ENCODE data around the gene ARHGAP12. TPM values are rescaled to one million over a fixed set of nuclear protein-coding genes. Genes with fewer than 3 reads are reported as not detected.

ARHGAP12 gene
- total RNA-seq, 1 experiment from 2014 or later: 25.8 TPM

Other genes starting within 250 kb of the ARHGAP12 start
- gene KIF5B, start 127.6 kb upstream of the ARHGAP12 start, total RNA-seq (2014; rRNA removed; shearing (Covaris generic)): 294 and 314 TPM in 2 replicates

All from SJSA1 (cell line).